H1 (cell line): Measurements from ENCODE around the gene LIN28A. TPM values are rescaled to one million over a fixed set of nuclear protein-coding genes. Genes with fewer than 3 reads are reported as not detected.

Experiments
- CTCF ChIA-PET: fragments of 300-600 bp; sonication (Branson Sonifier 250); formaldehyde crosslinking; loops from one replicate; lab custom pipeline; 2021; ENCODE audit not compliant: partially characterized antibody; lab: Charles Lee
- POLR2A ChIA-PET: fragments of 300-600 bp; sonication (Branson Sonifier 250); formaldehyde crosslinking; loops from one replicate; lab custom pipeline; 2021; ENCODE audit warnings: inconsistent platforms; ENCODE audit not compliant: partially characterized antibody; lab: Charles Lee
- DNase-seq, 2 experiments: peaks; one replicate each; pipeline versions ENCODE4 v3.0.0 to v3.0.0-alpha.2; 2010 to 2022; ENCODE audit warnings: low spot score in 2 of 2, low read depth in 1 of 2, mixed read lengths in 1 of 2
- FAIRE-seq: peaks from 2 replicates; lab custom pipeline; 2011; peaks lifted over from hg19 to GRCh38; lab: Jason Lieb, UNC
- H2AFZ ChIP-seq: 2 replicates; pipeline ENCODE4 v1.8.1; 2012; ENCODE audit warnings: low read length, inconsistent platforms
- H2AK5ac ChIP-seq: 2 replicates; pipeline ENCODE4 v1.6.1; 2013; ENCODE audit warnings: low read depth, low read length
- H2BK120ac ChIP-seq: replicated peaks from 2 replicates; pipeline ENCODE3; 2013; ENCODE audit warnings: low read depth, low read length, inconsistent platforms
- H2BK12ac ChIP-seq: 2 replicates; pipeline ENCODE4 v1.6.1; 2013; ENCODE audit warnings: low read depth, low read length
- H2BK15ac ChIP-seq: 2 replicates; pipeline ENCODE4 v1.6.1; 2013; ENCODE audit warnings: low read length
- H2BK20ac ChIP-seq: 2 replicates; pipeline ENCODE4 v1.6.1; 2013; ENCODE audit warnings: low read length
- H2BK5ac ChIP-seq: 2 replicates; pipeline ENCODE4 v1.6.1; 2013; ENCODE audit warnings: low read depth, low read length
- H3K14ac ChIP-seq: 2 replicates; pipeline ENCODE4 v1.6.1; 2013; ENCODE audit warnings: inconsistent platforms; ENCODE audit not compliant: insufficient read length
- H3K18ac ChIP-seq: 2 replicates; pipeline ENCODE4 v1.6.1; 2013; ENCODE audit warnings: low read length; ENCODE audit errors: extremely low read depth
- H3K23ac ChIP-seq: 2 replicates; pipeline ENCODE4 v1.6.1; 2013; ENCODE audit warnings: inconsistent platforms; ENCODE audit not compliant: insufficient read length
- H3K23me2 ChIP-seq: 2 replicates; pipeline ENCODE4 v1.6.1; 2013; ENCODE audit warnings: low read depth, low read length
- H3K27ac ChIP-seq: 2 replicates; pipeline ENCODE4 v1.6.1; 2011; ENCODE audit warnings: low read depth, low read length, inconsistent platforms
- H3K27me3 ChIP-seq, 4 experiments: replicated peaks in 1 of 4; 1 replicate in 1 of 4; 2 replicates in 3 of 4; pipeline versions ENCODE4 v1.6.1 to v1.8.1; 2011 to 2013; ENCODE audit warnings: low read length in 3 of 4, mild to moderate bottlenecking in 3 of 4, inconsistent platforms in 2 of 4, mixed read lengths in 2 of 4, moderate library complexity in 1 of 4; ENCODE audit not compliant: control insufficient read depth in 3 of 4, insufficient read depth in 3 of 4; ENCODE audit errors: extremely low read depth in 1 of 4
- H3K36me3 ChIP-seq, 4 experiments: 2 replicates each; pipeline versions ENCODE4 v1.6.1 to v1.8.1; 2011 to 2013; ENCODE audit warnings: mild to moderate bottlenecking in 4 of 4, low read length in 3 of 4, moderate library complexity in 2 of 4, control low read depth in 1 of 4, inconsistent platforms in 1 of 4; ENCODE audit not compliant: insufficient read depth in 4 of 4, control insufficient read depth in 2 of 4
- H3K4ac ChIP-seq: replicated peaks from 2 replicates; pipeline ENCODE3; 2013; ENCODE audit warnings: low read length, low read depth, mixed read lengths, inconsistent platforms; ENCODE audit not compliant: insufficient read length
- H3K4me1 ChIP-seq, 4 experiments: replicated peaks in 1 of 4; 1 replicate in 1 of 4; 2 replicates in 3 of 4; pipeline versions ENCODE4 v1.6.1 to v1.8.1; 2011 to 2013; ENCODE audit warnings: low read length in 3 of 4, inconsistent platforms in 2 of 4, mixed read lengths in 1 of 4; ENCODE audit not compliant: insufficient read depth in 4 of 4, control insufficient read depth in 3 of 4
- H3K4me2 ChIP-seq, 2 experiments: 2 replicates each; pipeline versions ENCODE4 v1.6.1 to v1.8.1; 2011 to 2013; ENCODE audit warnings: low read depth in 2 of 2, low read length in 2 of 2, control low read depth in 1 of 2, inconsistent platforms in 1 of 2, mild to moderate bottlenecking in 1 of 2; ENCODE audit not compliant: insufficient read depth in 1 of 2
- H3K4me3 ChIP-seq, 4 experiments: fragments of 200-600, 300-600 bp in 1 of 4; sonication (generic), shearing (Covaris generic), sonication (Bioruptor Twin) in 1 of 4; 2 replicates each; pipeline versions ENCODE4 v1.5.1 to v1.8.1; 2011 to 2016; ENCODE audit warnings: low read length in 4 of 4, low read depth in 3 of 4, control low read depth in 2 of 4, inconsistent platforms in 2 of 4, mild to moderate bottlenecking in 2 of 4, mixed read lengths in 1 of 4, moderate library complexity in 1 of 4; ENCODE audit not compliant: insufficient read depth in 2 of 4; ENCODE audit errors: extremely low read depth in 1 of 4
- H3K56ac ChIP-seq: replicated peaks from 2 replicates; pipeline ENCODE3; 2013; ENCODE audit warnings: low read depth, mild to moderate bottlenecking, mixed read lengths, low read length, inconsistent platforms; ENCODE audit not compliant: insufficient read length
- H3K79me1 ChIP-seq: 2 replicates; pipeline ENCODE4 v1.6.1; 2013; ENCODE audit warnings: low read depth, low read length, control low read depth
- H3K79me2 ChIP-seq, 2 experiments: 2 replicates each; pipeline versions ENCODE4 v1.6.1 to v1.8.1; 2012 to 2013; ENCODE audit warnings: low read length in 2 of 2, mild to moderate bottlenecking in 2 of 2, inconsistent platforms in 1 of 2; ENCODE audit not compliant: insufficient read depth in 2 of 2, control insufficient read depth in 1 of 2
- H3K9ac ChIP-seq, 4 experiments: replicated peaks in 1 of 4; 1 replicate in 1 of 4; 2 replicates in 3 of 4; pipeline versions ENCODE4 v1.6.1 to v1.8.1; 2011 to 2013; ENCODE audit warnings: low read depth in 3 of 4, low read length in 3 of 4, control low read depth in 2 of 4, mild to moderate bottlenecking in 2 of 4, moderate library complexity in 2 of 4, inconsistent platforms in 1 of 4; ENCODE audit errors: extremely low read depth in 1 of 4
- H3K9me3 ChIP-seq, 2 experiments: 2 replicates each; pipeline versions ENCODE4 v1.6.1 to v1.8.1; 2012 to 2013; ENCODE audit warnings: mild to moderate bottlenecking in 2 of 2, moderate library complexity in 2 of 2, control low read depth in 1 of 2, inconsistent platforms in 1 of 2, low read depth in 1 of 2, low read length in 1 of 2, mixed read lengths in 1 of 2; ENCODE audit not compliant: insufficient read depth in 2 of 2
- H4K20me1 ChIP-seq, 2 experiments: replicated peaks in 1 of 2; 2 replicates each; pipeline versions ENCODE3 to v1.8.1; 2011 to 2013; ENCODE audit warnings: inconsistent platforms in 2 of 2, low read length in 2 of 2, mild to moderate bottlenecking in 1 of 2; ENCODE audit not compliant: insufficient read depth in 2 of 2, control insufficient read depth in 1 of 2
- H4K5ac ChIP-seq: 2 replicates; pipeline ENCODE4 v1.6.1; 2013; ENCODE audit warnings: low read length, low read depth, mixed read lengths, inconsistent platforms; ENCODE audit not compliant: insufficient read length
- H4K8ac ChIP-seq: 2 replicates; pipeline ENCODE4 v1.8.0; 2013; ENCODE audit warnings: mild to moderate bottlenecking, moderate library complexity, low read length, inconsistent platforms; ENCODE audit not compliant: insufficient read depth; ENCODE audit errors: extremely low read depth
- H4K91ac ChIP-seq: replicated peaks from 2 replicates; pipeline ENCODE3; 2013; ENCODE audit warnings: low read length, mixed read lengths, inconsistent platforms; ENCODE audit not compliant: insufficient read length
- BACH1 ChIP-seq: IDR thresholded peaks from 2 replicates; pipeline ENCODE4 v1.6.1; 2012; ENCODE audit warnings: low read length, improper control_type of control experiment
- CBX8 ChIP-seq: fragments of 300-800, 300-1000 bp; sonication (generic); IDR thresholded peaks from 2 replicates; pipeline ENCODE4 v1.7.1; 2016; ENCODE audit warnings: low read depth, low read length, borderline replicate concordance
- EGR1 ChIP-seq: IDR thresholded peaks from 2 replicates; pipeline ENCODE4 v1.6.1; 2011; ENCODE audit warnings: low read depth, low read length, borderline replicate concordance
- KDM5A ChIP-seq: fragments of 200-600 bp; IDR thresholded peaks from 2 replicates; pipeline ENCODE4 v1.7.1; 2012; ENCODE audit warnings: mild to moderate bottlenecking, low read length, inconsistent platforms, mixed read lengths
- RNF2 ChIP-seq: fragments of 200-900, 300-1000 bp; sonication (generic); IDR thresholded peaks from 2 replicates; pipeline ENCODE4 v1.7.1; 2016; ENCODE audit warnings: borderline replicate concordance, low read depth, mild to moderate bottlenecking, antibody characterized with exemption, low read length; ENCODE audit not compliant: poor library complexity, severe bottlenecking; ENCODE audit errors: missing control alignments
- SIX5 ChIP-seq: IDR thresholded peaks from 2 replicates; pipeline ENCODE4 v1.6.1; 2011; ENCODE audit warnings: mild to moderate bottlenecking, low read depth, low read length
- SUZ12 ChIP-seq: fragments of 200-600 bp; sonication (generic); IDR thresholded peaks from 2 replicates; pipeline ENCODE4 v1.6.1; 2012; ENCODE audit warnings: mild to moderate bottlenecking, inconsistent platforms, low read length, moderate library complexity, mixed read lengths
- TBP ChIP-seq: IDR thresholded peaks from 2 replicates; pipeline ENCODE4 v1.6.1; 2011; ENCODE audit warnings: low read depth, low read length, improper control_type of control experiment
- WGBS, 2 experiments: shearing (Covaris generic) in 1 of 2; methylation state at CpG; one replicate each; pipeline versions ENCODE4 v1.1.6 to v1.1.7; 2013 to 2015; ENCODE audit warnings: low lambda C conversion rate in 2 of 2, mixed read lengths in 2 of 2, inconsistent platforms in 1 of 2, low coverage in 1 of 2, missing lambda C conversion rate in 1 of 2; ENCODE audit not compliant: insufficient replicate concordance in 2 of 2, insufficient coverage in 1 of 2, insufficient read length in 1 of 2; ENCODE audit errors: extremely low coverage in 1 of 2, missing lambda C conversion rate in 1 of 2; 5-methylcytosine and 5-hydroxymethylcytosine counted together
- polyA plus RNA-seq, 7 experiments: library from polyadenylated mRNA; depleted of rRNA in 3 of 7; stranded (reverse) in 5 of 7; unstranded in 2 of 7; fragments of >200 nt in 5 of 7; fragments of 200-250 nt in 2 of 7; gene quantifications; 1 replicate in 5 of 7; 2 replicates in 1 of 7; 4 replicates in 1 of 7; pipeline versions ENCODE4 v1.2.1 to v1.2.3, GENCODE V29; 2011 to 2013; ENCODE audit warnings: missing spikeins in 2 of 7, mixed read lengths in 2 of 7
- total RNA-seq: library from RNA; stranded (reverse); fragmentation: NEBNext Ultra II Directional; extraction: Animal tissue kit (Norgen Biotek cat#: 25700); gene quantifications from 2 replicates; pipeline ENCODE4 v1.2.1, GENCODE V29; 2021

LIN28A gene
- total and polyA plus RNA-seq, 2 of the 8 experiments (the other 6 are each of a cell fraction or from before 2014, with no cell fraction given): 403 to 1,486 TPM

DNA sequence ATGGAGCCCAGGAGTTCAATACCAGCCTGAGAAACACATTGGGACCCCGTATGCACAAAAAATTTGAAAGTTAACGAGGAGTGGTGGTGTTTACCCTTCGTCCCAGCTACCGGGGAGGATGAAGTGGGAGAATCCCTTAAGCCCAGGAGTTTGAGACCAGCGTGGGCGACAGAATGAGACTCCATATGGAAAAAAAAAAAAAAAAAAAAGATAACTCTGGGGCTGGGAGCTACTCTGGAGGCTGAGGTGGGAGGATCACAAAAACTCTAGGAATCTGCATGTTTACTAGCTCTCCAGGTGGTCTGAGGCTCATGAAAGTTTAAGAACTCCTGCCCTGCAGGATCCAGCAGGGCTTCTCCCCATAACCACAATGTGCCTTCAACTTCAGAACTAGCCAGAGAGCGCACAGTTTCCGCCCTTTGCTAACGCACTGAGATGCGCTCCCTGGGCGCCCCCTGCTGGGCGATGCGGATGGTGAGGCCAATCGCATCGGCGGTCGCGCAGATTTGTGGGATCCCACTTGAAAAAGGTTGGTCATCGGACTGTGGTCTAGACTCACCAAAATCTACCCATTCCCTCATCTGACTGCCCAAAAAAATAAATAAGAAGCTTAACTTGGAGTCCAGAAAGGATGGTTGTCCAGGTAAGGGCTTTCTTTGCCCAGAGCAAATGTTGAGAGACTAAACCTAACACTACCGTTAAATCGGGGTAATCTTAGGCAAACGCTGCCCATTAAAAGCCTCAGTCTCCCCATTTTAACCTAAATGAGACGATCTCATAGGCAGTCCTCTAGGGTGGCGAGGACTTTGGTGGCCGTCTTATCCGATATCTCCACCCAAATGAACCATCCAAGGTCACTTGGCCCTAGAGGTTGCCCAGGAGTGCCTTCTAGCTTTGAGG lies 46.8 kb upstream of the LIN28A start:
- no peak overlapping the region for H4K5ac ChIP-seq
- peak; percentile 85 for FAIRE-seq
- TF ChIP-seq SIX5: no peak
- no peak for TF ChIP-seq EGR1
- TF ChIP-seq SUZ12: no peak
- no peak for TF ChIP-seq RNF2
- no peak for TF ChIP-seq KDM5A
- TF ChIP-seq TBP: peak; percentile 49; the same call in 1 of the 2 replicates
- TF ChIP-seq CBX8: no peak
- TF ChIP-seq BACH1: no peak

More for the DNA sequence above, 46.8 kb upstream of the LIN28A start:
- no peak overlapping the region for H3K9ac ChIP-seq
- H3K79me1 ChIP-seq: no peaks in the 10 kb centered on the region
- WGBS, 2 experiments: 47% methylated on average over 26 of the region's 26 CpGs; no CpG with 5 or more reads in 1 of the 2 experiments
- no peaks in the 10 kb centered on the region for H4K20me1 ChIP-seq
- H3K23me2 ChIP-seq: peaks cover 8% of the 10 kb centered on the region; the same call in 1 of the 2 replicates
- H3K27ac ChIP-seq: no peak overlapping the region
- H3K4me2 ChIP-seq: no peak overlapping the region
- ChIA-PET CTCF (interaction anchor here (0.7 to 14.1 kb wide), 31 partner anchors 8 to 340 kb away, joined by 3 to 297 read pairs (median 5); partner anchors contain the start of genes CATSPER4, CD52, SH3BGRL3 and ZNF683), POLR2A (interaction anchor here (0.9 to 4.4 kb wide), 8 partner anchors 9 to 85 kb away, joined by 3 to 36 read pairs (median 5); partner anchors contain the start of genes CRYBG2, LIN28A and SH3BGRL3)
- no peak overlapping the region for H4K8ac ChIP-seq
- H2BK5ac ChIP-seq: no peak overlapping the region
- peaks cover 0 to 17% (median 11%) of the 10 kb centered on the region in 4 experiments; a peak in 4 of 7 replicates for H3K27me3 ChIP-seq
- H2AK5ac ChIP-seq: no peak overlapping the region
- H3K14ac ChIP-seq: no peak overlapping the region
- no peak overlapping the region for H2BK120ac ChIP-seq
- H3K36me3 ChIP-seq: no peaks in the 10 kb centered on the region
- H3K9me3 ChIP-seq: no peaks in the 10 kb centered on the region
- no peak overlapping the region for H3K18ac ChIP-seq
- H3K56ac ChIP-seq: no peak overlapping the region
- no peak overlapping the region for H2BK12ac ChIP-seq
- H3K4ac ChIP-seq: no peak overlapping the region
- H2BK20ac ChIP-seq: no peak overlapping the region
- no peak overlapping the region for H2BK15ac ChIP-seq
- H3K4me3 ChIP-seq: no peak overlapping the region
- DNase-seq: peak; percentile 50 to 97
- H3K4me1 ChIP-seq: peaks cover 4 to 14% (median 10%) of the 10 kb centered on the region in 4 experiments
- H3K23ac ChIP-seq: no peak overlapping the region
- H3K79me2 ChIP-seq: no peaks in the 10 kb centered on the region
- no peak overlapping the region for H4K91ac ChIP-seq
- peak overlapping the region; percentile 27 for H2AFZ ChIP-seq
